DOHH2 (cell line): ENCODE data around the gene ANKRD33B.

Source experiments
- H3F3A ChIP-seq: fragments of 200-600 bp; sonication (generic), shearing (Covaris generic); 2 replicates; pipeline ENCODE4 v1.6.0; 2016; ENCODE audit warnings: antibody characterized with exemption, mild to moderate bottlenecking; ENCODE audit not compliant: control insufficient read depth, insufficient read depth
- H3K27ac ChIP-seq: fragments of 200-600 bp; sonication (generic); 2 replicates; pipeline ENCODE4 v1.5.1; 2014; ENCODE audit warnings: low read depth, mild to moderate bottlenecking, low read length, moderate library complexity
- H3K27me3 ChIP-seq: fragments of 200-600 bp; sonication (generic); 2 replicates; pipeline ENCODE4 v1.6.1; 2014; ENCODE audit warnings: mild to moderate bottlenecking, low read length, mixed read lengths; ENCODE audit not compliant: control insufficient read depth
- H3K36me3 ChIP-seq: fragments of 200-600 bp; sonication (generic); 2 replicates; pipeline ENCODE4 v1.6.1; 2014; ENCODE audit warnings: mild to moderate bottlenecking, low read length, moderate library complexity, mixed read lengths; ENCODE audit not compliant: control insufficient read depth
- H3K4me1 ChIP-seq: fragments of 200-600 bp; sonication (generic); 2 replicates; pipeline ENCODE4 v1.6.1; 2014; ENCODE audit warnings: mild to moderate bottlenecking, low read length, mixed read lengths; ENCODE audit not compliant: control insufficient read depth
- H3K4me2 ChIP-seq: fragments of 200-600 bp; sonication (generic); 2 replicates; pipeline ENCODE4 v1.6.0; 2014; ENCODE audit warnings: mild to moderate bottlenecking, low read length, moderate library complexity
- H3K4me3 ChIP-seq: fragments of 200-600 bp; sonication (generic); 2 replicates; pipeline ENCODE4 v1.5.1; 2014; ENCODE audit warnings: mild to moderate bottlenecking, low read length, mixed read lengths
- H3K79me2 ChIP-seq: fragments of 200-600 bp; sonication (generic); 2 replicates; pipeline ENCODE4 v1.6.1; 2014; ENCODE audit warnings: mild to moderate bottlenecking, low read length, mixed read lengths; ENCODE audit not compliant: control insufficient read depth
- H3K9me2 ChIP-seq: fragments of 200-600 bp; sonication (generic); replicated peaks from 2 replicates; pipeline ENCODE4 v1.6.1; 2014; ENCODE audit warnings: mild to moderate bottlenecking, low read length, mixed read lengths; ENCODE audit not compliant: control insufficient read depth
- H3K9me3 ChIP-seq: fragments of 200-600 bp; sonication (generic); 2 replicates; pipeline ENCODE4 v1.6.1; 2014; ENCODE audit warnings: antibody characterized with exemption, low read length, mixed read lengths; ENCODE audit not compliant: control insufficient read depth, insufficient read depth
- H4K20me1 ChIP-seq: fragments of 200-600 bp; sonication (generic); 2 replicates; pipeline ENCODE4 v1.6.0; 2014; ENCODE audit warnings: low read depth, mild to moderate bottlenecking, antibody characterized with exemption, low read length, moderate library complexity; ENCODE audit not compliant: control insufficient read depth, insufficient read depth
- CTCF ChIP-seq: fragments of 200-600 bp; sonication (generic); IDR thresholded peaks from one replicate; pipeline ENCODE4 v1.5.1; 2014; ENCODE audit warnings: antibody characterized with exemption, mild to moderate bottlenecking, low read depth, low read length; ENCODE audit not compliant: poor library complexity, severe bottlenecking
- EZH2phosphoT487 ChIP-seq: fragments of 200-600 bp; sonication (generic); IDR thresholded peaks from 2 replicates; pipeline ENCODE4 v1.6.1; 2017; ENCODE audit warnings: borderline replicate concordance, mild to moderate bottlenecking, antibody characterized with exemption, low read length, moderate library complexity, mixed read lengths

The ANKRD33B gene

GRCh38 chr5:10674582-10674981 is 110.7 kb downstream of the ANKRD33B start:
- Histone ChIP-seq H3F3A (no peaks in the 10 kb centered on the region), H3K4me1 (no peaks in the 10 kb centered on the region), H3K27me3 (peaks cover 10% of the 10 kb centered on the region), H3K9me3 (no peaks in the 10 kb centered on the region), H3K4me3 (no peak overlapping the region), H3K4me2 (no peak overlapping the region), H4K20me1 (no peaks in the 10 kb centered on the region), H3K9me2 (no peaks in the 10 kb centered on the region), H3K79me2 (no peaks in the 10 kb centered on the region), H3K36me3 (peaks cover 9% of the 10 kb centered on the region; the same call in 1 of the 2 replicates), H3K27ac (no peak overlapping the region)
- TF ChIP-seq CTCF (no peak), EZH2phosphoT487 (no peak)

- Histone ChIP-seq H3F3A (no peaks in the 10 kb centered on the region), H3K27me3 (peaks cover 10% of the 10 kb centered on the region), H4K20me1 (no peaks in the 10 kb centered on the region), H3K4me1 (no peaks in the 10 kb centered on the region), H3K36me3 (peaks cover 16% of the 10 kb centered on the region), H3K4me2 (no peak overlapping the region), H3K4me3 (no peak overlapping the region), H3K9me3 (no peaks in the 10 kb centered on the region), H3K27ac (no peak overlapping the region), H3K79me2 (no peaks in the 10 kb centered on the region), H3K9me2 (no peaks in the 10 kb centered on the region)
- TF ChIP-seq EZH2phosphoT487 (no peak), CTCF (no peak)
Measured at GRCh38 chr5:10675177-10675700, 111.4 kb downstream of the ANKRD33B start.

GRCh38 chr5:10676224-10676623 is 112.4 kb downstream of the ANKRD33B start:
- H3K9me2 ChIP-seq: no peaks in the 10 kb centered on the region
- no peaks in the 10 kb centered on the region for H4K20me1 ChIP-seq
- no peaks in the 10 kb centered on the region for H3K4me1 ChIP-seq
- TF ChIP-seq EZH2phosphoT487: no peak
- TF ChIP-seq CTCF: no peak
- H3F3A ChIP-seq: no peaks in the 10 kb centered on the region
- no peaks in the 10 kb centered on the region for H3K9me3 ChIP-seq
- no peak overlapping the region for H3K4me3 ChIP-seq
- H3K27ac ChIP-seq: no peak overlapping the region
- H3K36me3 ChIP-seq: peaks cover 23% of the 10 kb centered on the region
- no peak overlapping the region for H3K4me2 ChIP-seq
- H3K79me2 ChIP-seq: no peaks in the 10 kb centered on the region
- H3K27me3 ChIP-seq: peaks cover 4% of the 10 kb centered on the region
